PFSK-1 (cell line): ENCODE results near the gene ECT2L.

Experiments
- FOXP2 ChIP-seq: optimal IDR thresholded peaks from 2 replicates; pipeline ENCODE3; 2011; ENCODE audit warnings: borderline replicate concordance, control low read depth, inconsistent platforms; ENCODE audit not compliant: insufficient read depth; ENCODE audit errors: extremely low read length, extremely low read depth
- POLR2AphosphoS5 ChIP-seq: IDR thresholded peaks from 2 replicates; pipeline ENCODE4 v1.6.1; 2012; ENCODE audit warnings: low read depth, mild to moderate bottlenecking, control low read depth, low read length, moderate library complexity
- SIN3A ChIP-seq: IDR thresholded peaks from 2 replicates; pipeline ENCODE4 v1.6.1; 2012; ENCODE audit warnings: mild to moderate bottlenecking, low read length, moderate library complexity, borderline replicate concordance; ENCODE audit not compliant: insufficient read depth
- TAF1 ChIP-seq: IDR thresholded peaks from 2 replicates; pipeline ENCODE4 v1.6.1; 2012; ENCODE audit warnings: low read length, control low read depth, borderline replicate concordance; ENCODE audit not compliant: insufficient read depth
- TF ChIP-seq, protein P1 (sequence below), 2 experiments: IDR thresholded peaks; 2 replicates each; pipeline versions ENCODE4 v1.6.1 to v1.8.0; 2011 to 2012; ENCODE audit warnings: low read depth in 2 of 2, low read length in 2 of 2, control low read depth in 1 of 2, inconsistent platforms in 1 of 2, mild to moderate bottlenecking in 1 of 2, moderate library complexity in 1 of 2; ENCODE audit not compliant: insufficient read depth in 1 of 2

The ECT2L gene

DNA sequence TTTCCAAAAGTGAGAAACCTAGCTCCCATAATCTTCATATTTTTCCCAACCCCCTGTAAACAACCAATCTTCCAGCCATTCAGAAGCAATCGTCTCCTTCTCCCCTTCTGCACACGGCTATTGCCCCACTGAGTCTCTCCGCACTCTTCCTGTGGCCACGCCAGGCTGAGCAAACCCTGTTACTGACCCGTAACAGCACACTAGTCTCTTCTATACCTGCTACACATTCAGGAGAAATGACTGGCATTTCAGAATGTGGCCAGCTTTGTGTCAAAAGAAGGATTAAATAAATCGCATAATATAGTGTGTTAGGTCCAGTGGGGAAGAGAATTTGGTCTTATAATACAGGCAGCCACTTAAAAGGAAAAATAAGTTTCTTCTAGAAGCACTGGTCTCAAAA, 41.4 kb downstream of the ECT2L start:
- no peak for TF ChIP-seq SIN3A

- TF ChIP-seq POLR2AphosphoS5 (no peak), TAF1 (no peak), SIN3A (no peak), FOXP2 (no peak)
- TF ChIP-seq, protein P1, sequence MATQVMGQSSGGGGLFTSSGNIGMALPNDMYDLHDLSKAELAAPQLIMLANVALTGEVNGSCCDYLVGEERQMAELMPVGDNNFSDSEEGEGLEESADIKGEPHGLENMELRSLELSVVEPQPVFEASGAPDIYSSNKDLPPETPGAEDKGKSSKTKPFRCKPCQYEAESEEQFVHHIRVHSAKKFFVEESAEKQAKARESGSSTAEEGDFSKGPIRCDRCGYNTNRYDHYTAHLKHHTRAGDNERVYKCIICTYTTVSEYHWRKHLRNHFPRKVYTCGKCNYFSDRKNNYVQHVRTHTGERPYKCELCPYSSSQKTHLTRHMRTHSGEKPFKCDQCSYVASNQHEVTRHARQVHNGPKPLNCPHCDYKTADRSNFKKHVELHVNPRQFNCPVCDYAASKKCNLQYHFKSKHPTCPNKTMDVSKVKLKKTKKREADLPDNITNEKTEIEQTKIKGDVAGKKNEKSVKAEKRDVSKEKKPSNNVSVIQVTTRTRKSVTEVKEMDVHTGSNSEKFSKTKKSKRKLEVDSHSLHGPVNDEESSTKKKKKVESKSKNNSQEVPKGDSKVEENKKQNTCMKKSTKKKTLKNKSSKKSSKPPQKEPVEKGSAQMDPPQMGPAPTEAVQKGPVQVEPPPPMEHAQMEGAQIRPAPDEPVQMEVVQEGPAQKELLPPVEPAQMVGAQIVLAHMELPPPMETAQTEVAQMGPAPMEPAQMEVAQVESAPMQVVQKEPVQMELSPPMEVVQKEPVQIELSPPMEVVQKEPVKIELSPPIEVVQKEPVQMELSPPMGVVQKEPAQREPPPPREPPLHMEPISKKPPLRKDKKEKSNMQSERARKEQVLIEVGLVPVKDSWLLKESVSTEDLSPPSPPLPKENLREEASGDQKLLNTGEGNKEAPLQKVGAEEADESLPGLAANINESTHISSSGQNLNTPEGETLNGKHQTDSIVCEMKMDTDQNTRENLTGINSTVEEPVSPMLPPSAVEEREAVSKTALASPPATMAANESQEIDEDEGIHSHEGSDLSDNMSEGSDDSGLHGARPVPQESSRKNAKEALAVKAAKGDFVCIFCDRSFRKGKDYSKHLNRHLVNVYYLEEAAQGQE (IDR thresholded peaks at IDR 0.05; ENCODE audit: insufficient read depth in 1 of 2, low read depth in 2 of 2, low read length in 2 of 2): no peak
These were observed 48.3 kb downstream of the ECT2L start for GRCh38 chr6:138844192-138844591.

DNA sequence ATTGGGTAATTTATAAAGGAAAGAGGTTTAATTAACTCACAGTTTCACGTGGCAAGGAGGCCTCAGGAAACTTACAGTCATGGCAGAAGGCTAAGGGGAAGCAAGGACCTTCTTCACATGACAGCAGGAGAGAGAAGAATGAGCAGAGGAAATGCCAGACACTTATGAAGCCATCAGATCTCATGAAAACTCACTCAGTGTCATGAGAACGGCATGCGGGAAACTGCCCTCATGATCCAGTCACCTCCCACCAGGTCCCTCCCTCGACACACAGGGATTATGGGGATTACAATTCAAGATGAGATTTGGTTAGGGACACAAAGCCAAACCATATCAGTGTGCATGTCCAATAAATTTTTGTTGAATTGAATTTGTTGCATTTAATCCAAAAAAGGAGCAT, 52.0 kb downstream of the ECT2L start:
- TF ChIP-seq POLR2AphosphoS5 (no peak), SIN3A (no peak), TAF1 (no peak), FOXP2 (no peak)
- TF ChIP-seq, protein P1 (IDR thresholded peaks at IDR 0.05; ENCODE audit: insufficient read depth in 1 of 2, low read depth in 2 of 2, low read length in 2 of 2): no peak

- TF ChIP-seq POLR2AphosphoS5 (no peak), FOXP2 (no peak)
These were observed 52.6 kb downstream of the ECT2L start for GRCh38 chr6:138848461-138848860.

GRCh38 chr6:138849791-138850190, 53.9 kb downstream of the ECT2L start:
- no peak for TF ChIP-seq POLR2AphosphoS5
- TF ChIP-seq, protein P1 (IDR thresholded peaks at IDR 0.05; ENCODE audit: insufficient read depth in 1 of 2, low read depth in 2 of 2, low read length in 2 of 2): no peak
- TF ChIP-seq TAF1: no peak
- TF ChIP-seq SIN3A: no peak

DNA sequence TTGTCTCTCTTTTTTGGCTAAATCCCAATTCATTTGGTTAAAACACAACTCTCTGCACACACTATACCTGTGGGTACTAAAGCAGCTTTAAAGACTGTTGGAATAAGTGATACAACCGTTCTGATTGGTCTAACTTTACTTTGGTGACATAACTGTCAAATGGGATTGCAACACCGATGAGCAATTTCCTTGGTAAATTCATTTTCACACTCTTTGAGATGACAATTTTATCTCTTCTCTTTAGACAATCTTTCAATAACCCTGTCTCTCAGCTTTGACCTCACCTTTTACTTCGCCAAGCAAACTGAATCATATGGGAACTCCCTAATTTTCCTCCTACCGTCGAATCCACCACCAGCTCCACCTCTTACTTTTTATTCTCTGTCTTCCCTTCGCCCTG, 60.8 kb downstream of the ECT2L start:
- TF ChIP-seq, protein P1 (IDR thresholded peaks at IDR 0.05; ENCODE audit: insufficient read depth in 1 of 2, low read depth in 2 of 2, low read length in 2 of 2): no peak
- TF ChIP-seq POLR2AphosphoS5 (no peak), SIN3A (no peak), TAF1 (no peak), FOXP2 (no peak)
